H9 (cell line): ENCODE data around the gene IL20RA. TPM values are rescaled to one million over a fixed set of nuclear protein-coding genes. Genes with fewer than 3 reads are reported as not detected.

Source experiments
- DNase-seq: peaks from one replicate; pipeline ENCODE4 v3.0.0-alpha.2; 2017
- H2AFZ ChIP-seq: one replicate; pipeline ENCODE4 v1.6.1; 2013; ENCODE audit warnings: mild to moderate bottlenecking, low read length, control low read depth, moderate library complexity
- H2AK5ac ChIP-seq: 2 replicates; pipeline ENCODE4 v1.6.1; 2013; ENCODE audit warnings: low read length, control low read depth, mixed read lengths; ENCODE audit not compliant: insufficient read length
- H2BK120ac ChIP-seq: one replicate; pipeline ENCODE4 v1.6.1; 2013; ENCODE audit warnings: low read depth, mild to moderate bottlenecking, low read length, control low read depth, inconsistent platforms; ENCODE audit not compliant: poor library complexity, severe bottlenecking
- H2BK12ac ChIP-seq: 2 replicates; pipeline ENCODE4 v1.6.1; 2013; ENCODE audit warnings: low read length, control low read depth, mixed read lengths, low read depth; ENCODE audit not compliant: insufficient read length
- H2BK15ac ChIP-seq: 2 replicates; pipeline ENCODE4 v1.6.1; 2013; ENCODE audit warnings: low read depth, low read length, control low read depth
- H2BK20ac ChIP-seq: one replicate; pipeline ENCODE4 v1.6.1; 2013; ENCODE audit warnings: low read depth, mild to moderate bottlenecking, low read length, control low read depth, inconsistent platforms; ENCODE audit not compliant: poor library complexity, severe bottlenecking
- H2BK5ac ChIP-seq: 2 replicates; pipeline ENCODE4 v1.6.1; 2013; ENCODE audit warnings: low read length, control low read depth, mixed read lengths; ENCODE audit not compliant: insufficient read length
- H3K14ac ChIP-seq: 2 replicates; pipeline ENCODE4 v1.6.1; 2013; ENCODE audit warnings: low read length, control low read depth; ENCODE audit not compliant: insufficient read depth
- H3K18ac ChIP-seq: 2 replicates; pipeline ENCODE4 v1.6.1; 2013; ENCODE audit warnings: low read depth, mild to moderate bottlenecking, mixed read lengths, low read length, control low read depth; ENCODE audit not compliant: insufficient read length
- H3K23ac ChIP-seq: 2 replicates; pipeline ENCODE4 v1.6.1; 2013; ENCODE audit warnings: low read length, control low read depth, mixed read lengths, low read depth; ENCODE audit not compliant: insufficient read length
- H3K23me2 ChIP-seq: 2 replicates; pipeline ENCODE4 v1.6.1; 2013; ENCODE audit warnings: low read depth, mild to moderate bottlenecking, mixed read lengths, low read length, control low read depth; ENCODE audit not compliant: insufficient read length, poor library complexity, severe bottlenecking
- H3K27ac ChIP-seq: 2 replicates; pipeline ENCODE4 v1.5.1; 2013; ENCODE audit warnings: low read length, control low read depth, mixed read lengths, low read depth; ENCODE audit not compliant: insufficient read length
- H3K27me3 ChIP-seq: 2 replicates; pipeline ENCODE4 v1.6.1; 2013; ENCODE audit warnings: low read length, control low read depth, inconsistent platforms; ENCODE audit not compliant: insufficient read depth
- H3K4ac ChIP-seq: 2 replicates; pipeline ENCODE4 v1.6.1; 2013; ENCODE audit warnings: low read depth, mild to moderate bottlenecking, control low read depth, inconsistent platforms, low read length, moderate library complexity
- H3K4me1 ChIP-seq: 2 replicates; pipeline ENCODE4 v1.6.1; 2013; ENCODE audit warnings: low read length, control low read depth, inconsistent platforms; ENCODE audit not compliant: insufficient read depth
- H3K4me2 ChIP-seq: 2 replicates; pipeline ENCODE4 v1.6.1; 2013; ENCODE audit warnings: low read length, control low read depth, mixed read lengths; ENCODE audit not compliant: insufficient read length, insufficient read depth
- H3K56ac ChIP-seq: 2 replicates; pipeline ENCODE4 v1.6.1; 2013; ENCODE audit warnings: low read depth, mild to moderate bottlenecking, mixed read lengths, low read length, control low read depth; ENCODE audit not compliant: insufficient read length
- H3K79me1 ChIP-seq: 2 replicates; pipeline ENCODE4 v1.6.1; 2013; ENCODE audit warnings: low read depth, mild to moderate bottlenecking, moderate library complexity, low read length, control low read depth, inconsistent platforms; ENCODE audit not compliant: insufficient read depth, poor library complexity, severe bottlenecking
- H3K79me2 ChIP-seq: 2 replicates; pipeline ENCODE4 v1.6.1; 2013; ENCODE audit warnings: low read length, control low read depth, inconsistent platforms; ENCODE audit not compliant: insufficient read depth
- H3K9ac ChIP-seq: 2 replicates; pipeline ENCODE4 v1.6.1; 2013; ENCODE audit warnings: low read length, control low read depth, mixed read lengths; ENCODE audit not compliant: insufficient read length; ENCODE audit errors: extremely low read depth
- H3K9me3 ChIP-seq: one replicate; pipeline ENCODE4 v1.6.1; 2013; ENCODE audit warnings: low read depth, low read length, inconsistent platforms; ENCODE audit not compliant: control insufficient read depth
- H3T11ph ChIP-seq: one replicate; pipeline ENCODE4 v1.6.1; 2013; ENCODE audit warnings: mild to moderate bottlenecking, low read length, control low read depth, inconsistent platforms
- H4K20me1 ChIP-seq: one replicate; pipeline ENCODE4 v1.6.1; 2013; ENCODE audit not compliant: control insufficient read depth, insufficient read length, insufficient read depth
- H4K5ac ChIP-seq: 2 replicates; pipeline ENCODE4 v1.6.1; 2013; ENCODE audit warnings: low read depth, mild to moderate bottlenecking, mixed read lengths, low read length, control low read depth; ENCODE audit not compliant: insufficient read length
- H4K8ac ChIP-seq: replicated peaks from 2 replicates; pipeline ENCODE4 v1.6.1; 2013; ENCODE audit warnings: low read length, control low read depth, mixed read lengths, low read depth; ENCODE audit not compliant: insufficient read length
- H4K91ac ChIP-seq: 2 replicates; pipeline ENCODE4 v1.6.1; 2013; ENCODE audit warnings: low read depth, mild to moderate bottlenecking, moderate library complexity, mixed read lengths, low read length, control low read depth; ENCODE audit not compliant: insufficient read length
- H3K27ac Mint-ChIP-seq, 3 experiments: 2 replicates in 2 of 3; 3 replicates in 1 of 3; pipeline ENCODE4 v1.8.0; 2020 to 2021; ENCODE audit warnings: mixed read lengths in 3 of 3, mild to moderate bottlenecking in 1 of 3, moderate library complexity in 1 of 3
- H3K27me3 Mint-ChIP-seq: 2 replicates; pipeline ENCODE4 v1.8.0; 2021; ENCODE audit warnings: low read depth, mild to moderate bottlenecking, moderate library complexity, mixed read lengths
- H3K36me3 Mint-ChIP-seq, 3 experiments: 2 replicates in 2 of 3; 3 replicates in 1 of 3; pipeline ENCODE4 v1.8.0; 2020 to 2021; ENCODE audit warnings: low read depth in 3 of 3, mixed read lengths in 3 of 3; ENCODE audit not compliant: insufficient read depth in 1 of 3
- H3K4me1 Mint-ChIP-seq, 2 experiments: 2 replicates each; pipeline ENCODE4 v1.8.0; 2020; ENCODE audit warnings: mixed read lengths in 2 of 2
- H3K4me3 Mint-ChIP-seq, 2 experiments: 2 replicates in 1 of 2; 3 replicates in 1 of 2; pipeline ENCODE4 v1.8.0; 2020 to 2021; ENCODE audit warnings: mild to moderate bottlenecking in 2 of 2, mixed read lengths in 2 of 2, moderate library complexity in 1 of 2
- H3K9me3 Mint-ChIP-seq, 2 experiments: 2 replicates in 1 of 2; 3 replicates in 1 of 2; pipeline ENCODE4 v1.8.0; 2020; ENCODE audit warnings: mild to moderate bottlenecking in 2 of 2, mixed read lengths in 2 of 2, moderate library complexity in 1 of 2
- WGBS: extraction: QIAGEN DNeasy Blood & Tissue Kit; methylation state at CpG from one replicate; pipeline ENCODE4 v1.1.7; 2013; ENCODE audit warnings: missing lambda C conversion rate, low lambda C conversion rate, mixed read lengths; ENCODE audit not compliant: insufficient read length; ENCODE audit errors: extremely low coverage; 5-methylcytosine and 5-hydroxymethylcytosine counted together
- total RNA-seq: library from RNA; stranded (reverse); gene quantifications from 2 replicates; pipeline ENCODE4 v1.2.1, GENCODE V29; 2021
- TF ChIP-seq, protein P1 (sequence below): fragments of 200-600 bp; sonication (generic); conservative IDR thresholded peaks from 3 replicates; pipeline ENCODE4 v1.8.0; 2021; ENCODE audit warnings: antibody characterized with exemption, mild to moderate bottlenecking

The IL20RA gene
- total RNA-seq, 1 experiment from 2014 or later = 0.74 TPM

DNA sequence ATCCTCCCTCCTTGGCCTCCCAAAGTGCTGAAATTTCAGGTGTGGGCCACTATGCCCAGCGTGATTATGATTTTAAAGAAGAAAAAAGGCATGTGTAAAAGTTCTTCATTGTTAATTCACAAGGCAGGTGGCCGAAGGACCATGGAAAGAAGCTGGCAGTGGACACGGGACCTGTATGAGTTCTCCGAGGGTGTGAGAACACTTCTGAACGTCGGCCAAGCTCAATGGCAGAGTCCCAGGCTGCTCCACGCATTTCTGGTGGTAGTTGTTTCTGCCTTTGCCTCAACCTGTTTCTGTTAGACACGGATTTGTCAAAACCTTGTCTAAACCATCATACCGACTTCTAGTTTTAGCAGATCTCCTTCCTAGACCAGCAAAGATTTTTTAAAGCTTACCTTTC is 36.6 kb downstream of the IL20RA start:
- Histone ChIP-seq H2BK20ac (no peak overlapping the region), H3K23ac (no peak overlapping the region), H4K91ac (no peak overlapping the region), H2AK5ac (no peak overlapping the region), H3K56ac (no peak overlapping the region), H3K9me3 (no peaks in the 10 kb centered on the region), H2BK5ac (no peak overlapping the region), H4K8ac (no peak overlapping the region), H2BK12ac (no peak overlapping the region), H3K4me1 (no peaks in the 10 kb centered on the region), H3K79me1 (no peaks in the 10 kb centered on the region), H2BK15ac (no peak overlapping the region), H4K5ac (no peak overlapping the region), H3K23me2 (no peaks in the 10 kb centered on the region), H3K18ac (no peak overlapping the region), H4K20me1 (no peaks in the 10 kb centered on the region), H3K27me3 (no peaks in the 10 kb centered on the region), H3K14ac (no peak overlapping the region), H3K79me2 (no peaks in the 10 kb centered on the region), H3K27ac (no peak overlapping the region), H2AFZ (no peak overlapping the region), H3K4ac (no peak overlapping the region), H2BK120ac (no peak overlapping the region), H3K9ac (no peak overlapping the region), H3T11ph (no peak overlapping the region), H3K4me2 (no peak overlapping the region)
- H3K4me1 Mint-ChIP-seq = no peaks in the 10 kb centered on the region
- DNase-seq = no peak
- no peak overlapping the region for H3K27ac Mint-ChIP-seq
- H3K9me3 Mint-ChIP-seq = no peaks in the 10 kb centered on the region
- no peaks in the 10 kb centered on the region for H3K36me3 Mint-ChIP-seq
- no peak overlapping the region for H3K4me3 Mint-ChIP-seq
- WGBS = no CpG with 5 or more reads among the region's 9 CpGs
- TF ChIP-seq, protein P1, sequence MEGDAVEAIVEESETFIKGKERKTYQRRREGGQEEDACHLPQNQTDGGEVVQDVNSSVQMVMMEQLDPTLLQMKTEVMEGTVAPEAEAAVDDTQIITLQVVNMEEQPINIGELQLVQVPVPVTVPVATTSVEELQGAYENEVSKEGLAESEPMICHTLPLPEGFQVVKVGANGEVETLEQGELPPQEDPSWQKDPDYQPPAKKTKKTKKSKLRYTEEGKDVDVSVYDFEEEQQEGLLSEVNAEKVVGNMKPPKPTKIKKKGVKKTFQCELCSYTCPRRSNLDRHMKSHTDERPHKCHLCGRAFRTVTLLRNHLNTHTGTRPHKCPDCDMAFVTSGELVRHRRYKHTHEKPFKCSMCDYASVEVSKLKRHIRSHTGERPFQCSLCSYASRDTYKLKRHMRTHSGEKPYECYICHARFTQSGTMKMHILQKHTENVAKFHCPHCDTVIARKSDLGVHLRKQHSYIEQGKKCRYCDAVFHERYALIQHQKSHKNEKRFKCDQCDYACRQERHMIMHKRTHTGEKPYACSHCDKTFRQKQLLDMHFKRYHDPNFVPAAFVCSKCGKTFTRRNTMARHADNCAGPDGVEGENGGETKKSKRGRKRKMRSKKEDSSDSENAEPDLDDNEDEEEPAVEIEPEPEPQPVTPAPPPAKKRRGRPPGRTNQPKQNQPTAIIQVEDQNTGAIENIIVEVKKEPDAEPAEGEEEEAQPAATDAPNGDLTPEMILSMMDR = no peak
- H3K27me3 Mint-ChIP-seq = peaks cover 3% of the 10 kb centered on the region
